GM13976 (cell line): ENCODE data around the gene CAMK2D.

Source experiments
- DNase-seq: peaks from one replicate; pipeline ENCODE4 v3.0.0; 2012; ENCODE audit warnings: low spot score
- CTCF ChIP-seq: IDR thresholded peaks from 2 replicates; pipeline ENCODE4 v1.5.1; 2012; ENCODE audit warnings: borderline replicate concordance, mild to moderate bottlenecking; ENCODE audit not compliant: insufficient read depth; ENCODE audit errors: extremely low read depth, missing control alignments, control extremely low read depth
- in situ Hi-C: fragments of 300-500 bp; cut with MboI; formaldehyde crosslinking; loops from one replicate; pipeline ENCODE4 v1.12.0; 2022; ENCODE audit warnings: low sequenced_read_pairs, mixed read lengths, inconsistent platforms; ENCODE audit not compliant: unreplicated experiment

The CAMK2D gene

GRCh38 chr4:113574636-113575103 lies 186.9 kb downstream of the CAMK2D start:
- in situ Hi-C loops: no loop called here
- DNase-seq: no peak
- no peak for TF ChIP-seq CTCF

GRCh38 chr4:113572620-113573019 lies 188.9 kb downstream of the CAMK2D start:
- in situ Hi-C loops: no loop called here
- DNase-seq: no peak

DNA sequence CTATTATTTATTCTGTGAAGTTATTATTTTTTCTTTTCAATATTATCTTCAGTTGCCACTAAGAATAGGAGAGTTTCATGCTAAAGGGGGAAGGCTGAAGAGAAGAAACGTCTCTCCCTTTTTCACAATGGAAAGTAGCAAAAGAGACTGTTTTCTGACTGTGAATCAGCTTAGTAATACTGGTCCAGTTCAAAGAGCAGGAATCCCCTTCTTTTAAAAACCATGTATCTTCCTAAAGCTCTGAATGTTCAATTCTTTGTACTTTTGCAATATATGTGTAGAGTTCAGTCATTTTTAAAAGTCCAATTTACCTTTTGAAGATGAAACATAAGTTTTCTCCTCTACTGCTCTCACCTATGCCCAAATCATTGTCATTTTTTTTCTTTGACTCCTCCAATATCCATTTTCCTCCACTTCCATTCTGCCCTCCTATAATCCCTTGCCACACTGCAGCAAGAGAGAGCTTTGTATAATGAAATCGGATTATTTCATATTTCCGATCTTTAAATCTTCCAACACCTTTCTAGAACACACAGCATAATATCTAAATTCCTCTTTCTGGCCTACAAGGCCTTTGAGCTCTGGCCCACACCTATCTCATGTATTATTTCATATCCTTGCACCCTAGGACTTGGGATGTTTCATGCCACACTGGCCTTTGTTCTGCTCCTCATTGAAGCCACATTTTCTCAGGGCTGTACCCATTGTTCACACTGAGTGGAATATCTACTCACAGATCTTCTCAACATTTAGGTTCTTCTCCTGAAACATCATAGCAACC lies 195.3 kb downstream of the CAMK2D start:
- no peak for TF ChIP-seq CTCF
- peak; percentile 21 for DNase-seq
- in situ Hi-C loops: no loop called here

More at GRCh38 chr4:113572620-113573019, 188.9 kb downstream of the CAMK2D start:
- no peak for TF ChIP-seq CTCF

- in situ Hi-C loops: no loop called here
- TF ChIP-seq CTCF: no peak
- DNase-seq: no peak
Observed at GRCh38 chr4:113565702-113566012, 195.9 kb downstream of the CAMK2D start.

- in situ Hi-C loops: no loop called here
Observed at GRCh38 chr4:113564493-113564892, 197.0 kb downstream of the CAMK2D start.

DNA sequence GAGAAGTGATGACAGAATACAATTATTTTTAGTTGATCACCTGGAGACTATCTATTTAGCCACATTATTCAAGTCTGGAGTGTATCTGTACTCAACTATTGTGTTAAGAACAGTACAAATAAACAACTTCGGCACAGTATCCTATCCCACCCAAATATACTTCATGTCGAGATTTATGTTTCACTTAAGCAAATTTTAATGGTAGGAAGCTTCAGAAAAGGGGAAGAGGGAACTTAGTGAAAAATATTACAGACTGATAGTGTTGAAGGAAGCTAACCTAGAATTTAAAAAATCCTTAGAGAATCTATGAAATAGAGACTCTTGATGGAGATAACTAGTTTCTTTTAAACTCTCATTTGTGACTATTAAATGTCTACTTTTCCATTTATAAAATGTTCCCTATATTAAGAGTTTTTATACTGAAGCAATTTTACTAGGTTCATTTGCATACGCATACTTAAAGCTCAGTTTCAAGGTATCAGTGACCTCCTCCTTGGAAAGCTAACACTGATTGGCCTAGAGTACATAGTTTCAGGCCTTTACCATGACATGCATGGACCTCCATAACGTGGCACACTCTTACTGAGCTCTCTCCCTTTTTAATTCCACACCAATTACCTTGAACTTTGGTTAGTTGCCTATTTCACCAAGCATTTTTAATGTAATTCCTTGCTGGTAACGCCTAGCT lies 197.7 kb downstream of the CAMK2D start:
- in situ Hi-C loops: no loop called here

More at GRCh38 chr4:113564493-113564892, 197.0 kb downstream of the CAMK2D start:
- no peak for DNase-seq
- no peak for TF ChIP-seq CTCF

More for the DNA sequence above, 197.7 kb downstream of the CAMK2D start:
- no peak for DNase-seq
- no peak for TF ChIP-seq CTCF
